Trophoblast cell (in vitro differentiated cells and primary cell): ENCODE measurements around the gene MPEG1.
A peak's percentile ranks its signal among the peaks of the same experiment; 100 is the strongest.

Experiments used
- DNase-seq, 2 donors: peaks; one replicate each; pipeline ENCODE4 v3.0.0-alpha.2; 2016
- H2AFZ ChIP-seq: 2 replicates; pipeline ENCODE4 v1.6.1; 2013; ENCODE audit warnings: low read length, moderate library complexity, mild to moderate bottlenecking; ENCODE audit not compliant: insufficient read depth, poor library complexity
- H2AK5ac ChIP-seq: 2 replicates; pipeline ENCODE4 v1.6.1; 2013; ENCODE audit warnings: mild to moderate bottlenecking, low read length
- H2BK120ac ChIP-seq: 2 replicates; pipeline ENCODE4 v1.6.1; 2013; ENCODE audit warnings: low read length, mild to moderate bottlenecking, moderate library complexity; ENCODE audit not compliant: insufficient read depth, poor library complexity
- H2BK12ac ChIP-seq: 2 replicates; pipeline ENCODE4 v1.6.1; 2013; ENCODE audit warnings: mild to moderate bottlenecking, low read length, moderate library complexity
- H2BK5ac ChIP-seq: 2 replicates; pipeline ENCODE4 v1.6.1; 2013; ENCODE audit warnings: low read length, low read depth, moderate library complexity, mild to moderate bottlenecking; ENCODE audit not compliant: poor library complexity
- H3K14ac ChIP-seq: 2 replicates; pipeline ENCODE4 v1.6.1; 2013; ENCODE audit warnings: mild to moderate bottlenecking, low read length
- H3K18ac ChIP-seq: 2 replicates; pipeline ENCODE4 v1.6.1; 2013; ENCODE audit warnings: mild to moderate bottlenecking, low read length
- H3K23ac ChIP-seq: 2 replicates; pipeline ENCODE4 v1.6.1; 2013; ENCODE audit warnings: low read length
- H3K27ac ChIP-seq: 2 replicates; pipeline ENCODE4 v1.5.1; 2013; ENCODE audit warnings: low read depth, mild to moderate bottlenecking, inconsistent platforms, low read length, moderate library complexity
- H3K27me3 ChIP-seq: 2 replicates; pipeline ENCODE4 v1.6.1; 2013; ENCODE audit warnings: inconsistent platforms, mild to moderate bottlenecking, low read length, moderate library complexity; ENCODE audit not compliant: insufficient read depth
- H3K36me3 ChIP-seq, 2 experiments: 1 replicate in 1 of 2; 2 replicates in 1 of 2; pipeline ENCODE4 v1.6.1; 2013; ENCODE audit warnings: low read length in 2 of 2, mild to moderate bottlenecking in 2 of 2, moderate library complexity in 1 of 2; ENCODE audit not compliant: insufficient read depth in 2 of 2, control insufficient read depth in 1 of 2
- H3K4ac ChIP-seq: 2 replicates; pipeline ENCODE4 v1.6.1; 2013; ENCODE audit warnings: low read depth, mild to moderate bottlenecking, low read length, moderate library complexity
- H3K4me1 ChIP-seq, 2 experiments: 1 replicate in 1 of 2; 2 replicates in 1 of 2; pipeline ENCODE4 v1.6.1; 2013; ENCODE audit warnings: low read length in 2 of 2, mild to moderate bottlenecking in 2 of 2, moderate library complexity in 1 of 2; ENCODE audit not compliant: insufficient read depth in 2 of 2, control insufficient read depth in 1 of 2
- H3K4me2 ChIP-seq: 2 replicates; pipeline ENCODE4 v1.6.1; 2013; ENCODE audit warnings: inconsistent platforms, mild to moderate bottlenecking, low read length, moderate library complexity
- H3K4me3 ChIP-seq: 2 replicates; pipeline ENCODE4 v1.5.1; 2013; ENCODE audit warnings: mild to moderate bottlenecking, low read depth, low read length, inconsistent platforms
- H3K79me1 ChIP-seq: one replicate; pipeline ENCODE4 v1.6.1; 2013; ENCODE audit warnings: low read length
- H3K79me2 ChIP-seq: 2 replicates; pipeline ENCODE4 v1.6.1; 2013; ENCODE audit warnings: low read length, mild to moderate bottlenecking; ENCODE audit not compliant: control insufficient read depth, insufficient read depth, poor library complexity
- H3K9ac ChIP-seq: 2 replicates; pipeline ENCODE4 v1.6.1; 2013; ENCODE audit warnings: mild to moderate bottlenecking, low read length
- H3K9me3 ChIP-seq: 2 replicates; pipeline ENCODE4 v1.6.1; 2013; ENCODE audit warnings: low read depth, mild to moderate bottlenecking, control low read depth, inconsistent platforms, low read length; ENCODE audit not compliant: insufficient read depth
- H4K12ac ChIP-seq: 2 replicates; pipeline ENCODE4 v1.6.1; 2013; ENCODE audit warnings: low read depth, mild to moderate bottlenecking, low read length, moderate library complexity
- H4K8ac ChIP-seq: 2 replicates; pipeline ENCODE4 v1.6.1; 2013; ENCODE audit warnings: low read depth, mild to moderate bottlenecking, low read length, moderate library complexity
- H4K91ac ChIP-seq: one replicate; pipeline ENCODE4 v1.6.1; 2013; ENCODE audit warnings: low read depth, mild to moderate bottlenecking, low read length, moderate library complexity
- WGBS: extraction: QIAGEN DNeasy Blood & Tissue Kit; methylation state at CpG from one replicate; pipeline ENCODE4 v1.1.7; 2013; ENCODE audit warnings: missing lambda C conversion rate; ENCODE audit not compliant: insufficient read length, insufficient coverage; ENCODE audit errors: extremely low coverage; 5-methylcytosine and 5-hydroxymethylcytosine counted together

MPEG1 gene

DNA sequence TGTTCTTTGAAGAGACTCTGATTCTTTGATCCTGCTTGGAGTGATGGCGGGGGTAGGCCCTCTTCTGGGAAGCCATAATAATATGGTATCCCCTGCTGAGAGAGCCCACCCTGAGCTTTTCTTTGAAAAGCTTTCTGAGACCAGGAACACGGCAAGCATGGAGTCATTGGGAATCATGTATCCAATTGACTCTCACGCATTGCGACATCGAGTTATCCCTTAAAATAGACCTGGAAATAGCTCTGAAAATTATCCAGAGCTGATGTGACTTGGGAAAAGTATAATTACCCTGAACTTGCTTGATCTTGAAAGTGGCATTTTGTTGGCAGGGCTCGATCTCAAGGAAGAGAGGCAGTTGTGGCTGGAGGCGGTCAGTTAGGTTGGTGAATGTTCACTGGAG lies 36.8 kb upstream of the MPEG1 start:
- H2BK120ac ChIP-seq, result no peak overlapping the region
- no CpG with 5 or more reads among the region's 7 CpGs for WGBS
- H3K79me2 ChIP-seq, result no peaks in the 10 kb centered on the region
- H2BK5ac ChIP-seq, result no peak overlapping the region
- H3K27ac ChIP-seq, result no peak overlapping the region
- no peak overlapping the region for H2AFZ ChIP-seq
- DNase-seq, result no peak
- H3K36me3 ChIP-seq, result no peaks in the 10 kb centered on the region
- no peaks in the 10 kb centered on the region for H3K4me1 ChIP-seq
- H3K79me1 ChIP-seq, result no peaks in the 10 kb centered on the region
- H2AK5ac ChIP-seq, result no peak overlapping the region
- H3K4me3 ChIP-seq, result no peak overlapping the region
- H3K27me3 ChIP-seq, result no peaks in the 10 kb centered on the region
- no peak overlapping the region for H3K18ac ChIP-seq
- H3K4ac ChIP-seq, result no peak overlapping the region
- H4K8ac ChIP-seq, result no peak overlapping the region
- H3K9me3 ChIP-seq, result no peaks in the 10 kb centered on the region
- H2BK12ac ChIP-seq, result no peak overlapping the region
- H3K14ac ChIP-seq, result no peak overlapping the region
- no peak overlapping the region for H4K12ac ChIP-seq
- H3K4me2 ChIP-seq, result no peak overlapping the region
- H3K9ac ChIP-seq, result no peak overlapping the region
- no peak overlapping the region for H3K23ac ChIP-seq
- no peak overlapping the region for H4K91ac ChIP-seq

DNA sequence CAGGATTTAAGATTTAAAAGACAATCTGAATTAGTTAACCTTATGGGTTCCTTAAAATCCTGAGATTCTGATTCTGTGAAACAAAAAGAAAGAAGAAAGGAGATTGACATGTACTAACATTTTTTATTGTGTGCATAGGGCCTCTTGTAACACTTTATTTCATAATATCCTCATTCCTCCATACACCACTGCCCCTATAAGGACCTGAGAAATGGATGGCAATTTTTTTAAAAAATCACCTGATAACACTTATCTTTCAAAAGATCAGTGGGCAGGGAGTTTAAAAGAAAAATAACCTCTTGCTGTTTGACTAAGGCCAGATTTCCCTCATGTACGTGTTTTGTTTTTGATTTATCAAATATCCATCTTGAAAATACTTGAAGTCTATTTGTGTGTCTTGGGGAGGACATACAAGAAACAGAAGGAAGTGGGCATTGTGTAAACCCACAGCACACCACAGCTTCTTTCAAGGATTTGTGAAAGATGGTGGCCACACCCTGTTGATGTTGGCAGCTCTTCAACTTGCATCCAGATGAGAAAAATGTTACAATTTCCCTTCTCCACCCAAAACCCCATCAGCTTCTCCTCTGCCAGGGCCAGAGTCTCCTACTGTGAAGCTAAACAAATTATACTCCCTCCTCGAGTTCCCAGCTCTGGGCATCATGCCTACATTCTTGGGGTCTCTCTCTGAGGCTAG lies 35.0 kb upstream of the MPEG1 start:
- Histone ChIP-seq H2BK5ac (no peak overlapping the region), H2BK12ac (no peak overlapping the region), H3K79me2 (no peaks in the 10 kb centered on the region), H3K4me2 (no peak overlapping the region), H3K4me3 (no peak overlapping the region), H2AK5ac (no peak overlapping the region), H3K14ac (no peak overlapping the region), H3K4me1 (no peaks in the 10 kb centered on the region), H4K12ac (no peak overlapping the region), H3K23ac (no peak overlapping the region), H2BK120ac (no peak overlapping the region), H4K8ac (no peak overlapping the region), H3K9ac (no peak overlapping the region), H3K9me3 (no peaks in the 10 kb centered on the region), H3K4ac (no peak overlapping the region), H2AFZ (no peak overlapping the region), H3K18ac (no peak overlapping the region), H3K36me3 (no peaks in the 10 kb centered on the region), H3K27ac (no peak overlapping the region), H3K79me1 (no peaks in the 10 kb centered on the region), H3K27me3 (no peaks in the 10 kb centered on the region), H4K91ac (no peak overlapping the region)
- DNase-seq, result peak in 1 of 2 donors; percentile 67
- WGBS, result no CpG with 5 or more reads among the region's 2 CpGs

DNA sequence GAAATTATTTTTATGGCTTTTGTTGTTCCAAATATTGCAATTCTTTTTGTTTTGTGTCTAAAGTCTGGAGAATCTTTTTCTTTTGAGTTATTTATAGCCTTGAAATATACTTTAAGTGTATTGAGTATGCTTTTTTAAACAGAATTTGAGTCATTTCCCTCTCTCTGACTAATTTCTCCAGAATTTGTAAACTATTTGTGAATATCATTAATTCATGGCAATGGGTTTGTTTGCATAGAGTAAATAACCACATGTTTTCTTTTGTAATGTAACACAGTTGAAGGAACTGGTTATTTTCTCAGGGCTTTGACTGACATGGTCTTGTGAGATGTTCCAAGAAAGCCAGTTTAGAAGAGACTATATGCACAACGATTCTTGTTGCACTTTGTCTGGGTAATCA lies 30.9 kb upstream of the MPEG1 start:
- Histone ChIP-seq H4K91ac (no peak overlapping the region), H4K8ac (no peak overlapping the region), H3K9me3 (no peaks in the 10 kb centered on the region), H3K4me1 (no peaks in the 10 kb centered on the region), H4K12ac (no peak overlapping the region), H3K9ac (no peak overlapping the region), H3K18ac (no peak overlapping the region), H3K14ac (no peak overlapping the region), H2BK5ac (no peak overlapping the region), H3K79me1 (no peaks in the 10 kb centered on the region), H3K4ac (no peak overlapping the region), H3K36me3 (no peaks in the 10 kb centered on the region), H3K4me2 (no peak overlapping the region), H2BK120ac (no peak overlapping the region), H3K23ac (no peak overlapping the region), H3K4me3 (no peak overlapping the region), H3K79me2 (no peaks in the 10 kb centered on the region), H2AK5ac (no peak overlapping the region), H3K27me3 (no peaks in the 10 kb centered on the region), H3K27ac (no peak overlapping the region), H2AFZ (no peak overlapping the region), H2BK12ac (no peak overlapping the region)
- DNase-seq, result no peak
- WGBS, result no CpG with 5 or more reads among the region's 1 CpG

DNA sequence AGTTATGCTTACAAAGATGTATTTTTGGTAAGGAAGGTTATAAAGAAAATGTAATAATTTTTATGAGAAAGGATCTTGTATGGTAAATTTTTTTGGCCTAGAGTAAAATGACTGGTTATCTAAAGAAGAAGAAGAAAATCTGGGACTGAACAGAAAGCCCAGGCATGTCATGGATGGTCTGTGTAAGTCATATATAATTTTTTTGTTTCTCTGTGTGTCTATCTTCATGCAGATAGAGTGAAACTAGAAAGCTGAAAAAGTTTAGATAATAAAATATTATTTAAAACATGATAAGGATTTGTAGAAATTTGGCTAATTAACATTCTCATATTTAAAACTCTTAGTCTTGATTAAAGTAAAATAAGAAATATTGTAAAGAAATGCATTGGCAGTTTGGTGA lies 27.6 kb upstream of the MPEG1 start:
- no peak overlapping the region for H3K14ac ChIP-seq
- H3K36me3 ChIP-seq, result no peaks in the 10 kb centered on the region
- no peak overlapping the region for H2BK12ac ChIP-seq
- no peaks in the 10 kb centered on the region for H3K79me1 ChIP-seq
- no peak overlapping the region for H3K4me2 ChIP-seq
- no peak overlapping the region for H4K91ac ChIP-seq
- H3K4ac ChIP-seq, result no peak overlapping the region
- no peaks in the 10 kb centered on the region for H3K27me3 ChIP-seq
- H2AK5ac ChIP-seq, result no peak overlapping the region
- no peak overlapping the region for H3K18ac ChIP-seq
- H3K4me3 ChIP-seq, result no peak overlapping the region
- no peak overlapping the region for H3K9ac ChIP-seq
- no peak for DNase-seq
- no peaks in the 10 kb centered on the region for H3K79me2 ChIP-seq
- no peak overlapping the region for H2BK5ac ChIP-seq
- no peaks in the 10 kb centered on the region for H3K4me1 ChIP-seq
- no peaks in the 10 kb centered on the region for H3K9me3 ChIP-seq
- H2BK120ac ChIP-seq, result no peak overlapping the region
- no peak overlapping the region for H4K8ac ChIP-seq
- H4K12ac ChIP-seq, result no peak overlapping the region
- H3K27ac ChIP-seq, result no peak overlapping the region
- H3K23ac ChIP-seq, result no peak overlapping the region
- H2AFZ ChIP-seq, result no peak overlapping the region
